Anterior cingulate cortex (tissue), 58 donors: ENCODE data around the gene RFTN1.

ENCODE experiments used
- DNase-seq, 58 donors: peaks; one replicate each; lab custom pipeline; 2025; lab: John Stamatoyannopoulos, UW

Gene RFTN1

DNA sequence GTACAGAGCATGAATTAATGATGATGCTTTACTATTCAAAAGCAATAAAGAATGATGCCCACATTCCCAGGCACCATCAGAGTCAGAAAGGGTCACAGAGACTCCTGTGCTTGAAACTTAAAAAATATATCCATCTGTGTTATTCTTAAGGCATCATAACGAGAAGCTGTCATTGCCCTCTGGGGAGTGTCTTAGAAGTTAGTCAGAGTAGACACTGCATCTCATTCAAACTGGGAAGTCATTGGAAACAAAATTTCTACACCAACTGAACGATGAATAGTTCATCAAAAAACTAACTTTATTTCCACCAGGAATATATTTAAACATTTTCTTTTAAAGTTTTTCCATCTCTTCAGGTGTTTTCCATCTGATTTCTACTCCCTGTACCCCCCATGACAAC is 122.9 kb downstream of the RFTN1 start:
- DNase-seq = no peak

DNA sequence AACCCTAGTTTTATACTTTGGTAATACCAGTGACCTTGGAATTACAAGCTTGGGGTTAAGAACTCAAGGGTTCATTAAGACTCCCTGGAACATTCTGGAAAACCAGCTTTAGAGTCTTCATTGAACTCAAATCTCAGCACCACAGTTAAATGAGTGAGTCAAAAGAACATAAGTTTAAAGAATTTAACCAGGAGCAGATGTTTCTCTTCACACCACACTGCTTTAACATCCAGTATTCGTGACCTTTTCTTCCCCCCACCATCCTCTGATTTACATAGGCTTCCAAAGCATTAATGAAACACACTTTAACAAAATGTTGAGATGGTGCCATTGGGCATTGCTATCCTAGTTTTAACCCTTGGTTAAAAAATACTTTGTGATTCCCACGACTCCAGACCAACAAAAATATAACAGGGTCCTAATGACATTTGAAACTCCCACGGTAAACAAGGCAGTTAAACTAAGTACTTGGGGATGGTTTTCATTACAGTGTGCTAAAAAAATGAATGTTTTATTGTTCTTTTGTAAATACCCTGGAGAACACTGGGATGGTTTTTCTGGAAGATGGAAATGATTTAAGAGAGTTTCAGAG is 124.6 kb downstream of the RFTN1 start:
- no peak for DNase-seq

DNA sequence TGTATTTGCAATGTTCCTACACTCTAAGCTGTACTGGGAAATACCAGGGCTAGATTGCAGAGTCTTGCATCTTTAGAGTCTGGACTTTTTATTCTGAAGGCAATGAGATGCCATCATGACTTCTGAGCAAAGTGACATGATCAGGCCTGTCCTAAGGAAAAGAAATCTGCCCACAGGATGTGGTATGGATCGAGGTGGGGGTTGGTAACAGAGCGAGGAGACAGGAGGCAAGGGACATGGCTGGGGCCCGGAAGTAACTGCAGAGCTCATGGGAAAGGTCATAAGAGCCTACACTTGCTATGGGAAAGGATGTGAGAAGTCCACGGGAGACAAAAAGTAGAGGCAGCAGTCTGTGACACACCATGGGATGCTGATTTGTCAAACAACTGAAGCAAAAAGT is 126.9 kb downstream of the RFTN1 start:
- no peak for DNase-seq

DNA sequence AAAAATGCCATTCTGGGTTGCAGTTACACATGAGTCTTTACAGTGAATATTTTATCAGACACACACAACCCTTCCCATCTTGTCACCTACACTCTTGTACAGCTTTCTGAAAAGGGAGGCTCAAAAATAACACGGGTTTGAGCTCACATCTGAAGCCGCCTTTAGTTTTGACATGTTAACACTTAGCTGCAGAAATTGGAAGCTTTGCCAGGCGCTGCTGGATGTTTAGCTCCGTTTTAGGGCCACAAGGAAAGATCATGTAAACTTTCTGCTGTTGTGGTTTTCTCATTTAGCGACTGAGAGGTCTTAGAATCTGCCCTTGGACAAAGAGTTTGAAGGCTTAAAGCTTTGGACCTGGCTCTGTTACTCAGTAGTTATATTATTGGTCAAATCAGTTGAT is 128.3 kb downstream of the RFTN1 start:
- no peak for DNase-seq

DNA sequence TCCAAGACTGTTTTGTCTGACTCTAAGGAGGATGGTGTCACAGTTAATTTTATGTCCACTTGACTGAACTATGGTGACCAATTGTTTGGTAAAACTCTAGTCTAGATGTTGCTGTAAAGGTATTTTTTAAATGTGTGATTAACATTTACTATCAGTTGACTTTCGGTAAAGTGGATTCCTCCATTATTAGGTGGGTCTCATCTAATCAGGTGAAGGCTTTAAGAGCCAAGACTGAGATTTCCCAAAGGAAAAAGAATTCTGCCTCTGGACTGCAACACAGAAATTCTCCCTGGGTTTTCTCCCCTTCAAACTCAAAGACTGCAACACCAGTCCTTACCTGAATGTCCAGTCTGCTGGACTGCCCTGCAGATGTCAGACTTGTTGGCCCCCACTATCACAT is 129.6 kb downstream of the RFTN1 start:
- DNase-seq = no peak

DNA sequence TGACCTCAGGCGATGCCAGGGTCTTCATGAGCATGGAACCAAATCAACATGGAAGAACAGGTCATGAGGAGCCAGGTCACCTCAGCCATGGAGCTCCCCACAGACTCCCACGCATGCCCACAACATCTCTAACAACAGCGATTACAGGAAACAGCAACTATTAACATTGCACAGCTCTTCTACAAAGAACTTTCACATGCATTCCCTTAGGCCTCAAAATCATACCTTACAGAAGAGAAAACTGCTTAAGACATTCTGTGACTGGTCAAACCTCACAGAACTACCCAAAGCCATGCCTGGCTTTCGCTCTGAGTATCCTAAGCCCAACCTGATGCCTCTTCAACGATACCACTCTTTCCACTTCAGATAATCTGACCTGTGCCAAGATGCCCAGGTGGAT is 130.7 kb downstream of the RFTN1 start:
- no peak for DNase-seq

DNA sequence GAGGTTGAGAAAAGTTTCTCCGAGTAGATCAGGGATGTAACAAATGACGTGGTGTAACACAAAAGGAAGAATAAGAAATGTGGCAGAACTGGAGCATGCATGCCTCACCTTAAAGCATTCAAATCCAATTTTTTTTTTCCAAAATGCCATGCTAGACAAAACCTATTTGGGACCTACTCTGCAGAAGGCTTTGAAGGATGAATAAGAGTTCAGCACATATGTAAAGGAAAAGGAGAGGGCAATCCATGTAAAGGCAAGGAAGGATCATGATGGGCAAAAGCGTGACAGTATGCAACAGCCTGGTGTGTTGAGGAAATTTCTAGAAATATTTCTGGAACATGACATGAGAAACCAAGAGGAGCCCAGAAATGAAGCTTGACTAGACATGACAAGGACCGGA is 132.1 kb downstream of the RFTN1 start:
- no peak for DNase-seq

DNA sequence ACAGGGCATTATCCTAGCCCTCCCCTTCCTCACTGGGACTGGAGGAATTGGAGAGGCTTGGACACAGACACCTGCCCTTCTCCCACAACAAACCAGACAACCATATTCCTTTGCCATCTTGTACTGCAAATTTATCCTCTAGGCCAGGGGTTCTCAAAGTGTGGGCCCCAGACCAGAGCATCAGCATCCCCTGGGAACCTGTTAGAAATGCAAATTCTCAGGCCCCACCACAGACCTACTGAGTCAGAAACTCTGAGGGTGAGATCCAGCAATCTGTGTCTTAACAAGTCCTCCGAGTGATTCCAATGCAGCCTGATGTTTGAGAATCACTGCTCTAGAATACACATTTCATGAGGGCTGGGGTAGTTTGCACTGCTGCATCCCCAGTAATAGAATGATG is 133.1 kb downstream of the RFTN1 start:
- no peak for DNase-seq

DNA sequence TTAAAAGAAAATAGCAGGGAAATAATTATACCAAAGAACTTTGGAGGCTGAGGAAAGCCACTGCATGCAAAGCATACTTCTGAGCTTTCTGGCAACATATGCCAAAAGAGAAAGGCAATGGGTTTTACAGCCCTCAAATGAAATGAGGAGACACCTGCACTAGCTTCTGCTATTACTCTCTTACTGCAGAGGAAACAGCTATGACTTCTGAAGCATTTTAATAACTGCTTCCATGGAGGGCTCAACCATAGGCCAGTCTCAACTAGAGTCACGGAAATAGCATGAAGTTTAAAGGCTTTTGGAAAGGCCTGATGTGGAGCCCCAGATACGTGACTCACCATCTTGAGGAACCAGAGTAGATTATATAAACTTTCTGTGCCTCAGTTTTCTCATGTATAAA is 133.7 kb downstream of the RFTN1 start:
- DNase-seq = no peak

DNA sequence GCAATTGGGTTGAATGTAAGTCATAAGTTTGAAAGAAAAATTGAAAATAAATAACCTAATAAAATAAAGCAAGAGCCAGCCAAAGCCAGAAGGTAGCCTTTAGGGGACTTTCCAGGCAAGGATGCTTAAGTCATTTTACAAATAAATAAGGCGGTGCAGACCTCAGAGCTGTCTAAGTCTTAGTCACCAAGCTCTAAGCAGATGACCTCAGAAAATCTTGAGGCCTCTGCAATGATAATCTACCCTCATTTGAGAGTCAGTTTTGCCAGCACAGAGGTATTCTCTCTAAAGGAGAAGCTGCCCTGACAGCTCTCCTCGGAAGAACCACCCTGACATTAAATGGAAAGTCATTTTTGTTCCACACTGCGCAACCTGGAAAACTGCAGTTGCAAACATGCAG is 134.6 kb downstream of the RFTN1 start:
- DNase-seq = no peak

DNA sequence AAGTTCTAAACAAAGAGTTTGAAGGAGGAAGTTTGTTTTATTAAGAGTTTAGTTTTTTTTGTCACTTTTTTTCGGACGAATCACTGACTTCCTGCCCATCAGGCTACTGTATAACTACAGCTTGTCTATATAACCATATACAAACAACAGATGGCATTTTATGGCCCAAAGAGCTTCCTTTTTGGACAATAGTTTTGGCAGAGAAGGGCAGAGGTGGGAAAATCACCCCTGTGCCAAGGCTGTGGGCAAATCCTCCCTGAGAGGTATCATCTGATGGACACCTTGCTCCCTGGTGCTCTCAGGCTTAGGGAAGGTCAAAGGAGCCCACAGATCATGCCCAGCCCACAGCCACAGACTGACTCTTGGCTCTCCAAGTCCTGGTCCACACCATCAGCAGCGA is 135.1 kb downstream of the RFTN1 start:
- DNase-seq = no peak

DNA sequence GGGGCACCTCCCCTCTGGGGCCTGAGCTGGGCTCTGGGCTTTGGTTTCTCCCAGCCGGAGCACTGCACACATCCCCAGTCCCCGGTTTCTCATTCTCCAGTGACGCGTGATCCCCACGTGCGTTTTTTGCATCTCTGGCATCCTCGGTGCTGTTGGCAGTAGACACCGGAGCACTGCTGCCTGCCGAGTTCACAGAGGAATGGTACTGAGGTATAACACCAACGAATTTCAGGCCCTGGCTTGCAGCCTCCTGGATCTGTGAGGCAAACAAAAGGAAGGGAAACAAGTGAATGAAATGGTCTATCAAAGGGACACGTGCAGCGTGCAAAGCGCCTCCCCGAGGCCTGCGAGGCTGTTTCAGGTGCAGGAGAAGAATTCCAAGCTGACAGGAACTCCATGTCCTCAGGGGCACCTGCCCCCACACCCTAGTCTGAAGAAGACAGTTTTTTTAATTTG is 135.6 kb downstream of the RFTN1 start:
- peak in 29 of 58 donors; percentile 7 to 48 (median 24) for DNase-seq

DNA sequence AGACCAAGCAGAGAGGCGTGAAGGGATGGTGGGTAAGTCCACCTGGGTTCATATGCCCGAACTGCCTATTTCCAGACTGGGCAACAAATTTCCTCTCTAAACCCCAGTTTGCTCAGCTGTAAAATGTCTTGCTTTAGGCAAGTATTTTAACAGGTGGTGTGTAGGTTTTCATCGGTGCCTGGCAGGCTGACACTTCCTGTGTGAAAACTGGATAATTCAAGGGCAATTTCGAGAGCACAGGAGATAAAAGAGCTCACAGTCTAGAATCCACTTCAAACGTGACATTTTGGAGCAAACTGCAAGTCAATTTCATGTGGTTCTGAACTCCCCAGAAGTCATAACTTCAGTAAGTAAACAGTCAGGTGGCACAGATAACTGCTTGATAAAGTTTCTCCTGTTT is 136.3 kb downstream of the RFTN1 start:
- DNase-seq = peak in 1 of 58 donors; percentile 35

DNA sequence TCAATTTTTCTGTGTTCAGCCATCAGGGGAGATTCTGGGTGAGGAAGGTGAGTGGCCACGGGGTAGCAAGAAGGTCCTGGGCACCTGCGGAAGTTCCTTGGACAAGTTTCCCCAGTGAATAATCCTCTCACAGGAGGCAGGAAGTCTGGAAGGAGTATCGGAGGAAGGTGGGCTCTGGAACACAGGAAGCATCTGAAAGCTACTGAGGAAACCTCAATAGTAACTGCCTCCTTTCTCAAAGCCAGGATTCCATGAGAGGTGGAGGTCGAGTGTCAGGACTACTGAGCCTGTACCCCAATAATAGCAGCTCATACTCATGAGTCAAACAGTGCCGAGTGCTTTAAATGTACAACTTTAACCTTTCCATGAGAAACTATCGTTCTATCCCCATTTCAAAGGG is 137.6 kb downstream of the RFTN1 start:
- DNase-seq = no peak

DNA sequence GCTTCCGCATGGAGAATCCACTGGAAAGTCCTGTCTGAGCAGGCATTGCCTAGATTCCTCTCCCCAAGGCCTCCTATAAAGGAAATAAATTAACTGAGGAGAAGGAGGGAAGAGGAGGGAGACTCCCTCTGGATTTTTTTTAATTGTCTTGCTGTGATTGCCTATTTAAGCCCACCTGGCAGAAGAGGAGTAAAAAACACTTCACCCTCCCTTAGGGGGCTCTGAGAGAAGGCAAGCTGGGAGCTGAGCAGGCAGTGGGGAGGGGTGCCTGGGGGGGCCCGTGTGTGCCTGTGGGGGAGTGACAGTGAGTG is 138.6 kb downstream of the RFTN1 start:
- DNase-seq = no peak

DNA sequence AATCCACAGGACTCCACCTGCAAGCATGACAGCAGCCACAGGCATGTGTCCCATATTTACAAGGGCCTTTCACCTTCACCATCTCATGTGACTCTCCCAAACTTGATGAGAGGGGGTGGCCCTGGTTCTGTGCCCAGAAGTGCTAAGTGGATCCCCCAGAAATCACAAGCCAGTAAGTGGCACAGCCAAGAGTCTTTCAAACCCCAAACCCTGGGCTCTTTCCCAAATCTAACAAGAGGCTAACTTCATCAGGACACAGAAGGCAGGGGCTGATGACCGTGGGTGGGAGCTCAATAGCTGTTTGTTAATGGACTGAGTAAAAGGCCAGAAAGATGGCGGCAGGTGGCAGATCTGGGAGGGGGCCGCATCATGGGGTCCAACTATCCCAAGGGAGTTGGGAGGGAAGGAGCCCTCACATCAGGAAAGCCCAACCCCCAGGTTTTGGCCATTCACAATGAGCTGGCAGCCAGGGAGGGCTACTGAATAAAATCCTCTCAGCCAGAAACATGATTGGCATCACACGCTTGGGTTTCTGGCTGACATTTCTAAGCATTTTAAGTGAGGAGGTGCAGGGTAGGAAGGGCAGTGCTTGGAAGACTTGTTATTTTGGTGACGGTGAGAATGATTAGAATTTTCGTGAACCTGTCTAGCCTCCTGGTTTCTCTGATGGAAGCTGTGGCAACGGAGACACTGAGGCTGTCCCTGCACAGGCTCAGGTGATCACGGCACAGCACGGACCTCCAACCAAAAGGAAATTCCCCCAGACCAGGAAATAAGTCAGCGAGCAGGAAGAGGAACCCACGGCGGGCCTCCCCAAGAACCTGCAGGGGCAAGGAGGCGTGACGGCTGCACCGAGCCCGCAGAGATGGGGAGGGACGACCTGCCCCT is 139.2 kb downstream of the RFTN1 start:
- DNase-seq = peak in 37 of 58 donors; percentile 11 to 80 (median 51)

DNA sequence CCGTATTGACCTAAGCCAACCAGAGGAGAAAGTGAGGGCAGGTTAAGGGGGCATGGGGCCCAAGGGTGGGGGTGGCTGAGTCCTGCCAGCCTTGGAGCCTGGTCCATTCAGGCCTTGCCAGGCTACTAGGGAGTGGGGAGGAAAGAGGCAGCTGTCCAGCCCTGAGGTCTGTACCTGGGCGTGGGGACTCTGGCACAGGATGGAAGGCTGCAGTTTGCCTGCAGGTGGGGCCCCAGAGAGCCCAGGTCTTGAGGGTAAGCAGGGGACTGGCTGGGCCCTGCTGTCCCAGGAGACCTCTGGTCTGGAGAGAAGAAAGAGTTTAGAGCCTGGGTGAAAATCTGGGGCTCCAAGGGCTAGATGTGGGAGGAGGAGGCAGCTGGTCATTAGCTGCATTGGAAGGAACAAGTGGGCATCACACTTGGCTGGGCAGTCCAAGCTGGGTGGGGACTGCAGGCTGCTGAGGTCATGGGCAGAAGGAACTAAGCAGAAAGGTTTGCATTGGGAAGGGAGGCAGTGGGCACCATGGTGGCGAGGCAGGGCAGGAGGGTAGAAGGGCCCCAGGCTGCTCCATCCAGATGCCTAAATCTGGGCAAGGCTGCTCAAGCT is 140.1 kb downstream of the RFTN1 start:
- peak in 2 of 58 donors; percentile 24 to 51 for DNase-seq

DNA sequence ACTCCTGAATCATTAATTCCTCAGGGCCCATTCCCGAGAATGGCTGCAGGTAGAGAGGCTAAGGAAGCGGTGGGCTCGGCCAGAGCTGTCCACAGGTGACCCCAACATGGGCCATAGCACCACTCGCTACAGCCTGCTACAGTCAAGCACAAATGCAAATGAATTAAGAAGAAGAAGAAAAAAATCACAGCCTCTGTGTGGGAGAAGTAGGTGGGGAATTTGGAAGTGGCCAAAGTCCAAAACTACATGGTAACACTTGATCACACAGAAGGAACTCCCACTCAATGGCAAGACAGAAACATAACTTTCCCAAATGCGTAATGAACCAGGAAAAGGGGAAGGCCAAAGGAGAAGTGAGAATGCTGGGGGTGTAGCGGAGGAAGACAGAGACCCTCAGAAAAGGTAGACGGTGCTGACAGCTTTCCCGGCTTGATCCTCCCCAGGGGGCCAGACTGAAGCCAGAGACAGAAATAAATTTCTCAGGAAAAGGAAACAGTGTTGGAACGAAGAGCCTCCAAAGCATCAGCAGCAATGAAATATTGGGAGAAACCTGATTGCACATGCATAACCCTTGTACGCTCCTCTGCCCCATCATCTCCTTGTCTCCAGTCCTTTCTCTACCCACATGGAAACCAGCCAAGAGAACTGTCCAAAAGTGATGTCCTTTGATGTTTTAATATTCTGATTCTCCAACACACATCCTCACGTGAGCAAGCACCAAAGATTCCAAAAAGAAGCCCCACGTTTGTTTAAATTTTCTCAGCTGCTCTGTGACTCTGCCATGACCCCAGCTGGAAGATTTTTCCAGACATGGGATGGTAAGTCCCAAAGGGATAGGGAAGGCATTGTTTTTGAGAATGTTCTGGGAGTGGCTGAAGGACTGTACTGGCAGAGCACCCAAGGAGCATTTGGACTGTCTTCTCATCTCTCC is 140.9 kb downstream of the RFTN1 start:
- peak in 3 of 58 donors; percentile 41 to 44 (median 43) for DNase-seq

DNA sequence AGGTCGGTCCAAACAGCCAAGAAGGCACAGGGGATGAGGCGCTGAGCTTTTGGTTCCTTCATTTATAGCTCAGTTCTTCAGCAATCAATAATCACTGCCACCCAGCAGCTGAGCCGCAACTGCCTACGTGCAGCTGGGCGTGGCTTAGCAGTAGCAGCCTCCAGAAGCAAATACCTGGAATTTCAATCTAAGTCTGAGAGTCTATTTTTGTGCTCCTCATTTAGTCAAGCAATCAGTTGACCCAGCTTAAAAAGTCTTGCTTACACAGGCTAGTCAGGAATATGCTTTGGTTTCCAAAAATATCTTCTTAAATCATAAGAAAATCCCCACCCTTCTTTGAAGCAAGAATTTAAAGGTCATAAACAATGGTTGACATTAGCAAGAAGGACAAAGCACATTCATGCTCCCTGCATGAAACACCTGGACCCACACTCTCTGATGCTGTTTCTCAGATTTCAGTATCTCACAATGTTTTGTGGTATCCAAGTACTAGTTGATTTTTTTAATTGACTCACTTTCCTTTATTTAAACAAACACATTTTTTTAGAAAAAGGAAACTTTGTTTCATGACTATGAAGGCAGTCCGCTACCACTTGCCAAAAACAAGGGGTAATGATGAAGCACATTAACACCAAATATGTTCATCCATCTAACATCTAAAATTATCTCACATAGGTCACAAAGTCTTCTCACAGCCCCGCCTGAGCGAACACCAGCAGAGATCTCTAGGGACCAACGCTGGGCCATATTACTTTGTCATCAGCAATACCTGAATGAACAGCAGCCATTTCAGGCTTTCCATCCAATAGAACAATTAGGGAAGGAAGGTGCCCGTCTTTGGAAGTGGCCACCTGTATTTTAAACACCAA is 142.4 kb downstream of the RFTN1 start:
- no peak for DNase-seq

DNA sequence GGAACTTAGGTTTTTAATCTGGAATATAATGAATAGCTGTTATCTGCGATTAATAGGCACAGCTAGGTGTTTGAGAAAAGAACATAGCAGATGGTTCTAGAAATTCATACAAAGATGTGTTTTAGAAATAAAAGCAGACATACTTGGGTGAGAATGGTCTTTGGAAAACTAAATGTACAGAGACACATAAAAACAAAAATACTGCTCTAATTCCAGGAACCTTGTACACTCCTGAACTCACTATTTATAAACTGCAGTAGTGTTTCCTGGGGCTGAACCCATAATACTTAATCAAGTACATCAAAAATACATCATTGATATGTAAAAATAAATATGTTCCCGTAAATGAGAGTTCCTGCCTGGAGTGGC is 143.0 kb downstream of the RFTN1 start:
- DNase-seq = no peak
